K562 (cell line): ENCODE results near the gene AIMP1. TPM values are rescaled to one million over a fixed set of nuclear protein-coding genes. Genes with fewer than 3 reads are reported as not detected.

Source experiments
- ATAC-seq: fragments of 200-7000 bp; cut with Tn5 transposase; 3 replicates; pipeline ENCODE4 v1.9.1; 2020; ENCODE audit warnings: moderate library complexity
- BruUV-seq: library from RNA; stranded (reverse); fragments of 400-500 nt; replicated peaks from 2 replicates; lab custom pipeline; 2021; lab: Mats Ljungman, UMichigan
- CTCF ChIA-PET: fragments of 300-600 bp; formaldehyde crosslinking; extraction: SDS; loops from one replicate; lab custom pipeline; 2021; ENCODE audit warnings: low intra/inter-chr PET ratio; lab: Yijun Ruan, JAX
- POLR2A ChIA-PET: fragments of 300-600, 350-650 bp; sonication (Branson Sonifier 250); formaldehyde crosslinking; extraction: SDS; loops from one replicate; lab custom pipeline; 2021; ENCODE audit warnings: antibody characterized with exemption, inconsistent platforms; lab: Yijun Ruan, JAX
- DNase-seq, 4 experiments: peaks; one replicate each; pipeline versions ENCODE4 v3.0.0 to v3.0.0-alpha.2; 2011 to 2018; ENCODE audit warnings: low spot score in 3 of 4, mixed read lengths in 3 of 4; ENCODE audit errors: extremely low read depth in 1 of 4
- FAIRE-seq: peaks from 2 replicates; lab custom pipeline; 2011; peaks lifted over from hg19 to GRCh38; lab: Jason Lieb, UNC
- H2AFZ ChIP-seq: 2 replicates; pipeline ENCODE4 v1.6.0; 2011; ENCODE audit warnings: low read depth, low read length, control low read depth, inconsistent platforms
- H3K27ac ChIP-seq: fragments of 200-600 bp; 3 replicates; pipeline ENCODE4 v1.8.0; 2011; ENCODE audit warnings: low read depth, mild to moderate bottlenecking, control low read depth, inconsistent platforms, low read length, moderate library complexity, mixed read lengths; ENCODE audit errors: extremely low read depth
- H3K27me3 ChIP-seq, 2 experiments: fragments of 300-600 bp in 1 of 2; 2 replicates in 1 of 2; 3 replicates in 1 of 2; pipeline versions ENCODE4 v1.6.0 to v1.8.0; 2011; ENCODE audit warnings: inconsistent platforms in 2 of 2, low read length in 2 of 2, mild to moderate bottlenecking in 1 of 2, mixed read lengths in 1 of 2, moderate library complexity in 1 of 2; ENCODE audit not compliant: control insufficient read depth in 2 of 2, insufficient read depth in 2 of 2
- H3K36me3 ChIP-seq: fragments of 300-600 bp; 3 replicates; pipeline ENCODE4 v1.8.0; 2011; ENCODE audit warnings: mild to moderate bottlenecking, low read length, inconsistent platforms; ENCODE audit not compliant: control insufficient read depth, insufficient read depth
- H3K4me1 ChIP-seq, 2 experiments: fragments of 200-600 bp in 1 of 2; replicated peaks in 1 of 2; 2 replicates in 1 of 2; 3 replicates in 1 of 2; pipeline versions ENCODE4 v1.5.1 to v1.8.0; 2011; ENCODE audit warnings: inconsistent platforms in 2 of 2, low read length in 2 of 2, mild to moderate bottlenecking in 1 of 2, mixed read lengths in 1 of 2, moderate library complexity in 1 of 2; ENCODE audit not compliant: control insufficient read depth in 2 of 2, insufficient read depth in 2 of 2
- H3K4me2 ChIP-seq: 2 replicates; pipeline ENCODE4 v1.6.1; 2011; ENCODE audit warnings: low read length, control low read depth, inconsistent platforms, mixed read lengths; ENCODE audit not compliant: insufficient read depth
- H3K4me3 ChIP-seq: fragments of 200-600 bp; sonication (generic), shearing (Covaris generic); 2 replicates; pipeline ENCODE4 v1.5.1; 2016; ENCODE audit warnings: control low read depth, inconsistent platforms
- H3K79me2 ChIP-seq: fragments of 200-600 bp; 3 replicates; pipeline ENCODE4 v1.8.0; 2011; ENCODE audit warnings: low read length, inconsistent platforms; ENCODE audit not compliant: control insufficient read depth, insufficient read depth
- H3K9ac ChIP-seq, 2 experiments: 2 replicates each; pipeline versions ENCODE4 v1.6.0 to v1.6.1; 2011; ENCODE audit warnings: low read depth in 2 of 2, low read length in 2 of 2, control low read depth in 1 of 2, inconsistent platforms in 1 of 2, mild to moderate bottlenecking in 1 of 2, mixed read lengths in 1 of 2; ENCODE audit not compliant: insufficient read depth in 1 of 2
- H3K9me1 ChIP-seq: one replicate; pipeline ENCODE4 v1.6.0; 2011; ENCODE audit warnings: inconsistent platforms, mild to moderate bottlenecking, low read length, moderate library complexity; ENCODE audit not compliant: control insufficient read depth, insufficient read depth
- H3K9me3 ChIP-seq: replicated peaks from 2 replicates; pipeline ENCODE4 v1.5.1; 2011; ENCODE audit warnings: low read depth, low read length, inconsistent platforms; ENCODE audit not compliant: control insufficient read depth, insufficient read depth
- H4K20me1 ChIP-seq: replicated peaks from 2 replicates; pipeline ENCODE4 v1.6.1; 2011; ENCODE audit warnings: low read length, inconsistent platforms, mixed read lengths; ENCODE audit not compliant: control insufficient read depth, insufficient read depth
- BCOR ChIP-seq: fragments of 450-650 bp; IDR thresholded peaks from 2 replicates; pipeline ENCODE4 v1.6.1; 2016
- BHLHE40 ChIP-seq: IDR thresholded peaks from 2 replicates; pipeline ENCODE4 v1.6.1; 2011; ENCODE audit warnings: low read length, improper control_type of control experiment
- EGR1 ChIP-seq: fragments of 450-650 bp; conservative IDR thresholded peaks from 2 replicates; pipeline ENCODE4 v1.6.1; 2017; ENCODE audit warnings: mild to moderate bottlenecking
- ID3 ChIP-seq, 2 experiments: fragments of 250-450 bp in 1 of 2; fragments of 450-650 bp in 1 of 2; sonication (Bioruptor Pico) in 1 of 2; IDR thresholded peaks; 2 replicates each; pipeline versions ENCODE4 v1.6.1 to v1.8.0; 2016 to 2021; ENCODE audit warnings: mild to moderate bottlenecking in 2 of 2, moderate library complexity in 2 of 2, missing compliant biosample characterization in 1 of 2, missing genetic modification characterization in 1 of 2
- KLF13 ChIP-seq: fragments of 450-650 bp; IDR thresholded peaks from 2 replicates; pipeline ENCODE4 v1.6.1; 2016; ENCODE audit warnings: missing genetic modification characterization, low read depth, mild to moderate bottlenecking, missing compliant biosample characterization, moderate library complexity, borderline replicate concordance
- RAD51 ChIP-seq: fragments of 450-650 bp; IDR thresholded peaks from 2 replicates; pipeline ENCODE4 v1.7.1; 2016; ENCODE audit warnings: low read depth, mild to moderate bottlenecking, borderline replicate concordance
- TOE1 ChIP-seq, 2 experiments: fragments of 450-650 bp in 1 of 2; sonication (generic) in 1 of 2; formaldehyde crosslinking in 1 of 2; IDR thresholded peaks; 2 replicates each; pipeline versions ENCODE4 v1.7.1 to v1.8.0; 2016 to 2022; ENCODE audit warnings: borderline replicate concordance in 2 of 2, mild to moderate bottlenecking in 2 of 2, antibody characterized with exemption in 1 of 2, inconsistent platforms in 1 of 2, low read depth in 1 of 2, missing genetic modification reagents in 1 of 2, moderate library complexity in 1 of 2
- USF2 ChIP-seq: sonication (generic); formaldehyde crosslinking; IDR thresholded peaks from 2 replicates; pipeline ENCODE4 v1.5.0; 2020; ENCODE audit warnings: missing genetic modification reagents
- YBX1 ChIP-seq: fragments of 450-650 bp; IDR thresholded peaks from 2 replicates; pipeline ENCODE4 v1.7.1; 2016; ENCODE audit warnings: mild to moderate bottlenecking
- ZNF384 ChIP-seq: IDR thresholded peaks from 2 replicates; pipeline ENCODE4 v1.6.1; 2012; ENCODE audit warnings: low read depth, low read length, improper control_type of control experiment
- WGBS: fragments of 100-300 bp; shearing (Covaris generic); methylation state at CpG from one replicate; pipeline ENCODE4 v1.1.6; 2016; ENCODE audit warnings: low coverage, mixed read lengths; ENCODE audit not compliant: insufficient coverage; ENCODE audit errors: missing lambda C conversion rate; 5-methylcytosine and 5-hydroxymethylcytosine counted together
- in situ Hi-C: fragments of 300-500 bp; cut with MboI; formaldehyde crosslinking; loops from 4 replicates; pipeline ENCODE4 v1.15.0; 2018; ENCODE audit warnings: inconsistent platforms, mixed read lengths
- intact Hi-C: fragments of 100-400 bp; cut with micrococcal nuclease; formaldehyde crosslinking; loops from 2 replicates; pipeline ENCODE4 v1.14.2; 2022
- polyA plus RNA-seq, 8 experiments: library from polyadenylated mRNA; depleted of rRNA in 4 of 8; stranded (reverse) in 5 of 8; unstranded in 3 of 8; fragments of >200 nt; fragmentation: Nextera tagmentation in 2 of 8; fragmentation: Illumina TruSeq in 1 of 8; extraction: Ambion mirVana in 2 of 8; extraction: Trizol in 1 of 8; gene quantifications; 2 replicates each; pipeline versions ENCODE4 v1.2.1 to v1.2.3, GENCODE V29; 2011 to 2014; ENCODE audit warnings: inconsistent platforms in 1 of 8, missing spikeins in 1 of 8
- total RNA-seq, 7 experiments: library from RNA; depleted of rRNA in 6 of 7; stranded (reverse); fragments of >200 nt in 6 of 7; fragmentation: Illumina TruSeq in 2 of 7; extraction: Trizol in 2 of 7; gene quantifications; 2 replicates each; pipeline versions ENCODE4 v1.2.1 to v1.2.3, GENCODE V29; 2011 to 2021; ENCODE audit warnings: low replicate concordance in 1 of 7
- TF ChIP-seq, protein P1 (sequence below): fragments of 450-650 bp; formaldehyde crosslinking; IDR thresholded peaks from 2 replicates; pipeline ENCODE4 v1.4.0; 2020; ENCODE audit warnings: mild to moderate bottlenecking, mixed read lengths

AIMP1 gene
- total and polyA plus RNA-seq, 9 of the 15 experiments (the other 6 are each of a cell fraction or from before 2014, with no cell fraction given): 39.9 to 141 (median 70.1) TPM

GRCh38 chr4:106312997-106313522 is 3.3 kb upstream of the AIMP1 start:
- Histone ChIP-seq H3K36me3 (peaks cover 9% of the 10 kb centered on the region), H2AFZ (no peak overlapping the region), H3K9ac (peak overlapping the region in 1 of 2 experiments; percentile 98; a peak in 2 of 4 replicates), H3K79me2 (peaks cover 80% of the 10 kb centered on the region), H3K9me3 (no peaks in the 10 kb centered on the region), H3K4me3 (no peak overlapping the region), H3K9me1 (no peaks in the 10 kb centered on the region), H3K27ac (peak overlapping the region; percentile 48; the same call in 1 of the 3 replicates), H3K4me1 (peaks cover 8 to 15% of the 10 kb centered on the region in 2 experiments; a peak in 4 of 5 replicates), H3K27me3 (no peaks in the 10 kb centered on the region), H4K20me1 (no peaks in the 10 kb centered on the region), H3K4me2 (peak overlapping the region; percentile 56)
- no TSS peak for BruUV-seq
- DNase-seq (peak in 1 of 4 experiments; percentile 56), FAIRE-seq (peak; percentile 69), ATAC-seq (peak; percentile 16; the same call in 2 of the 3 replicates)
- TF ChIP-seq YBX1 (no peak), RAD51 (peak; percentile 57; the same call in 1 of the 2 replicates), KLF13 (no peak), USF2 (CRISPR knock-in tag) (peak; percentile 72), TOE1 (IDR thresholded peaks at IDR 0.05; ENCODE audit: borderline replicate concordance) (peak; percentile 46; the same call in 1 of the 2 replicates), TOE1 (CRISPR knock-in tag; IDR thresholded peaks at IDR 0.05; ENCODE audit: borderline replicate concordance, low read depth) (no peak), BCOR (0 out of 2 replicates have a peak, but pooled peaks have one; percentile 8), ID3 (CRISPR knock-in tag; IDR thresholded peaks at IDR 0.05) (no peak), ID3 (tag; IDR thresholded peaks at IDR 0.05) (no peak), BHLHE40 (peak; percentile 84), ZNF384 (0 out of 2 replicates have a peak, but pooled peaks have one; percentile 22), EGR1 (peak; percentile 27; the same call in 1 of the 2 replicates)
- TF ChIP-seq, protein P1, sequence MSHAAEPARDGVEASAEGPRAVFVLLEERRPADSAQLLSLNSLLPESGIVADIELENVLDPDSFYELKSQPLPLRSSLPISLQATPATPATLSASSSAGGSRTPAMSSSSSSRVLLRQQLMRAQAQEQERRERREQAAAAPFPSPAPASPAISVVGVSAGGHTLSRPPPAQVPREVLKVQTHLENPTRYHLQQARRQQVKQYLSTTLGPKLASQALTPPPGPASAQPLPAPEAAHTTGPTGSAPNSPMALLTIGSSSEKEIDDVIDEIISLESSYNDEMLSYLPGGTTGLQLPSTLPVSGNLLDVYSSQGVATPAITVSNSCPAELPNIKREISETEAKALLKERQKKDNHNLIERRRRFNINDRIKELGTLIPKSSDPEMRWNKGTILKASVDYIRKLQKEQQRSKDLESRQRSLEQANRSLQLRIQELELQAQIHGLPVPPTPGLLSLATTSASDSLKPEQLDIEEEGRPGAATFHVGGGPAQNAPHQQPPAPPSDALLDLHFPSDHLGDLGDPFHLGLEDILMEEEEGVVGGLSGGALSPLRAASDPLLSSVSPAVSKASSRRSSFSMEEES (CRISPR knock-in tag): peak; percentile 13; the same call in 1 of the 2 replicates
- WGBS: 21% methylated on average over 3 of the region's 3 CpGs
- intact Hi-C loops: no loop called here
- ChIA-PET CTCF (no interaction called here), POLR2A (no interaction called here)
- in situ Hi-C loops: loop anchor here (25.0 kb wide), 1 partner anchor 1399 kb away; the partner anchor contains the start of gene PAPSS1
